ENCODE data around the gene RHBDL1.

The RHBDL1 gene

GRCh38 chr16:706189-707061 is 31.0 kb downstream of the RHBDL1 start:
- no peak for DNase-seq (ENCODE audit: low spot score)

- DNase-seq (ENCODE audit: low spot score), result no peak
Measured at GRCh38 chr16:707062-707538, 31.6 kb downstream of the RHBDL1 start.

- DNase-seq (ENCODE audit: low spot score), result no peak
Measured at GRCh38 chr16:708019-708418, 32.5 kb downstream of the RHBDL1 start.

GRCh38 chr16:708959-709358 is 33.5 kb downstream of the RHBDL1 start:
- DNase-seq (ENCODE audit: low spot score), result no peak

GRCh38 chr16:709566-710499 is 34.4 kb downstream of the RHBDL1 start:
- peak; percentile 87 for DNase-seq (ENCODE audit: low spot score)

- DNase-seq (ENCODE audit: low spot score), result no peak
Measured at GRCh38 chr16:710500-711075, 35.1 kb downstream of the RHBDL1 start.

GRCh38 chr16:711084-711483 is 35.6 kb downstream of the RHBDL1 start:
- DNase-seq (ENCODE audit: low spot score), result no peak

GRCh38 chr16:711548-712320 is 36.3 kb downstream of the RHBDL1 start:
- DNase-seq (ENCODE audit: low spot score), result peak; percentile 77

- DNase-seq (ENCODE audit: low spot score), result peak; percentile 96
Measured at GRCh38 chr16:712740-713250, 37.3 kb downstream of the RHBDL1 start.

- no peak for DNase-seq (ENCODE audit: low spot score)
Measured at GRCh38 chr16:714079-714478, 38.6 kb downstream of the RHBDL1 start.

- DNase-seq (ENCODE audit: low spot score), result peak; percentile 90
Measured at GRCh38 chr16:714558-715476, 39.3 kb downstream of the RHBDL1 start, which contains the start of gene METRN. TSS of gene METRN (plus strand) at chr16:715118. CDS start at chr16:715290, 172 bp downstream.

GRCh38 chr16:715477-716199 is 40.2 kb downstream of the RHBDL1 start:
- DNase-seq (ENCODE audit: low spot score), result peak; percentile 46

- DNase-seq (ENCODE audit: low spot score), result peak; percentile 68
Measured at GRCh38 chr16:716200-716568, 40.7 kb downstream of the RHBDL1 start.

GRCh38 chr16:716768-717325 is 41.4 kb downstream of the RHBDL1 start:
- no peak for DNase-seq (ENCODE audit: low spot score)

- DNase-seq (ENCODE audit: low spot score), result no peak
Measured at GRCh38 chr16:717450-718245, 42.2 kb downstream of the RHBDL1 start.

GRCh38 chr16:718389-718788 is 42.9 kb downstream of the RHBDL1 start:
- DNase-seq (ENCODE audit: low spot score), result no peak

- DNase-seq (ENCODE audit: low spot score), result no peak
Measured at GRCh38 chr16:718922-719321, 43.5 kb downstream of the RHBDL1 start.

- DNase-seq (ENCODE audit: low spot score), result peak; percentile 69
Measured at GRCh38 chr16:719815-720446, 44.5 kb downstream of the RHBDL1 start.
